NCI-H2171 (cell line): ENCODE data around the gene DENND1B.

Experiments used
- DNase-seq: peaks from one replicate; lab custom pipeline; 2025; lab: John Stamatoyannopoulos, UW

DENND1B gene, protein sequence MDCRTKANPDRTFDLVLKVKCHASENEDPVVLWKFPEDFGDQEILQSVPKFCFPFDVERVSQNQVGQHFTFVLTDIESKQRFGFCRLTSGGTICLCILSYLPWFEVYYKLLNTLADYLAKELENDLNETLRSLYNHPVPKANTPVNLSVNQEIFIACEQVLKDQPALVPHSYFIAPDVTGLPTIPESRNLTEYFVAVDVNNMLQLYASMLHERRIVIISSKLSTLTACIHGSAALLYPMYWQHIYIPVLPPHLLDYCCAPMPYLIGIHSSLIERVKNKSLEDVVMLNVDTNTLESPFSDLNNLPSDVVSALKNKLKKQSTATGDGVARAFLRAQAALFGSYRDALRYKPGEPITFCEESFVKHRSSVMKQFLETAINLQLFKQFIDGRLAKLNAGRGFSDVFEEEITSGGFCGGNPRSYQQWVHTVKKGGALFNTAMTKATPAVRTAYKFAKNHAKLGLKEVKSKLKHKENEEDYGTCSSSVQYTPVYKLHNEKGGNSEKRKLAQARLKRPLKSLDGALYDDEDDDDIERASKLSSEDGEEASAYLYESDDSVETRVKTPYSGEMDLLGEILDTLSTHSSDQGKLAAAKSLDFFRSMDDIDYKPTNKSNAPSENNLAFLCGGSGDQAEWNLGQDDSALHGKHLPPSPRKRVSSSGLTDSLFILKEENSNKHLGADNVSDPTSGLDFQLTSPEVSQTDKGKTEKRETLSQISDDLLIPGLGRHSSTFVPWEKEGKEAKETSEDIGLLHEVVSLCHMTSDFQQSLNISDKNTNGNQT

DNA sequence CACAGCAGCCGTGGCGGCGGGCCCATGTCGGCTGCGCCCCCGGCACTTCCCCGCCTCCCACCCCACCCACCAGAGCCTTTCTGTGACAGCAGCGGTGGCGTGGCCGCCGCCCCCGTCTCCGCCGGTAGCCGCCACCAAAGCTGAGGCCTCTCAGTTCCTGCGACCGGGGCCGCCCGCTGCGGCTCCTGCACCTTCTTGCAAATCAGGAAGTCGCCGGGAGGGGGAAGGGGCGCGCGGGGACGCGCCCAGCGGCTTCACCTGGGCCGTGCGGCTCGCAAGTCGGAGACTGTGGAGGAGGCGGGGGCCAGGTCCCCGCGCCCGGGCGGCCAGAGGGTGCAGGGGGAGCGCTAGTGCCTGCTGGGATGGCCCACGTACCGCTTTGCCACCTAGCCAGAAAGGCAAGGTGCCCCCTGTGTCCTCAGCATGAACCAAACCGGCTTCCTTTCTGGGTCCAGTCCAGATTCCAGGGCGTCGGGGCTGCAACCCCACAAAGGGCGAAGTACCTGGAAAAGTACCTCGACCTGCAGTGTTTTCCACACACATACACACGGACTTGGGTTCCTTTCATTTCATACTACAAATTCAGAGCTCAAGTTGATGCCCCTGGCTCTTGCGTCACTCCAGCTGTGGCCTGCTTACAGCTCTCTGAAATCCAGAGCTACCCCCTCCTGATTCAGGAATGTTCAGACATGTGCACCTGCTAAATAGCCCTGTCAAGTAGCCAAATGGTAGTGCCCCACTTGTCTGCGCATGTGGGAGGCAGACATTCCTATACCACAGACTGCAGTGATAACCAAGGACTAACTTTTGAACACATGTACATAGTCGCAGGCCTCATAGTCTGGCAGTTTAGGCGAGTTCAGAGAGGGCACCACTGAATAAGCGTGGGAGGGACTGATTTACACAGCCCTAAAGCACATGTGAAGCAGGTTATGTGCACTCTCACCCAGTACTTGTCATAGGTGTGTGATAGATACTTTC is at the start of gene DENND1B:
Gene DENND1B, minus strand, starts transcription at position 199 of the 981 bp plus-strand sequence. CDS start 325 bp downstream, outside the sequence.
- DNase-seq: peak; percentile 38

DNA sequence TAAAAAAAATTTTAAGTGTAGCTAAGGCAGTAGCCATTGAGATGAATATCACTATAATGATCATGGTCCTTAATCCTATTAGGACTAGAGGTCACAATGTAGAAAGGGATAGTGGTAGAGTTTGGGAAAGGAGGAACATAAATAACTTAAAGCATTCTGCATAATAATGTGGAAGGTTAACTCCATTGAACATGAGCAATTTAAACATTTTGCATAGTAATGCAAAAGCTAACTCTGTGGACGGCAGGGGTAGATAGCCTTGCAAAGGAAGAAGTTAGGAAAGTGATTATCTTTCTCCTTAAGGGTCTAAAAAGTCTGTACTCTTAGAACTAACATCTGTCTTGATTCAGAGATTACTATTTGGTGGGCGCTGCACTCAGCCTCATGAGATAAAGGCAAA is 39.0 kb upstream of the DENND1B start:
- DNase-seq: no peak

DNA sequence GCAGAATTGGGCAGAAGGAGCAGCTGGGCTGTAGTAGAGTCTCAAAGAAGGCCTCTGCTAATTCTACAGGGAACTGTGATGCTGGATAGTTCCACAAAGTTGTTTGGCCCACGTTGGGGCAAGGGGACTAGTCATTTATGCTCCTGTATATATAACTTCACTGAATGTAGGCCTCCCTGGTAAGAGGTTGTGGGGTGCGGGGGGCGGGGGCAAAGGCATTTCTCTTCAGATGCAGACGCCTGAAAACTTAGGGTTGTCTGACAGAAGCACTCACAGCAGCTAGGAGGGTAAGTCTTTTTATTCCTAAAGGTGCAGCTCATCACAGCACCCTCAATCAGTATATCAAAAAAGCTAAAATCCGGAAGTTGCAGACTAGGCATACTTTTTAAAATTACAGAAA is 38.5 kb upstream of the DENND1B start:
- DNase-seq: no peak

DNA sequence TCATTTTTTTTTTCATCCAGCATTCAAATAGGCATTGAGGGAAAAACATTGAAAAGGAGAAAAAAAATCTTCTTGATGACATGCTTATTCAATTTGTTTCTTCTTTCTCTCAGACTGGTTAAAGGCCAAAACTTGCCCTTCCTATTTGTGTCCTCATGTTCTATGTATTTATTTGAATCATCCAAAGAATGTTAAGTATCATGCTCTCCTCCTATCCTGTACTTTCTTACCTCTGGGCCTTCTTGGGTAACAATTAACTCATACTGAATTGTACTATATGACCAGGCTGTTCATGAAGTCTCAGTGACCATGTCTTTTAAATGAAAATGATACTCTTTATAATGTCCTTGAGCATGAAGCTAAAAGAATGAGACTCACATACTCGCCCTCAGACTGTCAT is 36.5 kb upstream of the DENND1B start:
- DNase-seq: no peak

DNA sequence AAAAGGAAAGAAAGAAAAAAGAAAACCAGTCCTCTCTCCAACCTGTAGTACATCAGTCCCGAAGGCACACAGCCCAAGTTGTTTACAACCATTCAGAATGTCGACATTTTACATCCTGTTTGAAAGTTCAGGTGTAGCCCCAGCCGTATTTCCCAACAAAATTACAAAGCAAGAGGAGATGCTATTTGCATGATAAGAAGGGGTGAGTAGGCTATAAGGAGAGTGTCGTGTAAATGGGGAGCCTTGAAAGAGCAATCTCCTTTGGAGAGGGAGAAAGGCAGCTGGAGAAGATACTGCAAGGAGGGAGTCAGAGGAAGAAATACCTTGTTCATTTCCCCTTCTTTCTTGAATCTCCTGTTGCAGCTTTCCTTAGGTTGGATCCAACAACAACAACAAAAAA is 35.5 kb upstream of the DENND1B start:
- no peak for DNase-seq

DNA sequence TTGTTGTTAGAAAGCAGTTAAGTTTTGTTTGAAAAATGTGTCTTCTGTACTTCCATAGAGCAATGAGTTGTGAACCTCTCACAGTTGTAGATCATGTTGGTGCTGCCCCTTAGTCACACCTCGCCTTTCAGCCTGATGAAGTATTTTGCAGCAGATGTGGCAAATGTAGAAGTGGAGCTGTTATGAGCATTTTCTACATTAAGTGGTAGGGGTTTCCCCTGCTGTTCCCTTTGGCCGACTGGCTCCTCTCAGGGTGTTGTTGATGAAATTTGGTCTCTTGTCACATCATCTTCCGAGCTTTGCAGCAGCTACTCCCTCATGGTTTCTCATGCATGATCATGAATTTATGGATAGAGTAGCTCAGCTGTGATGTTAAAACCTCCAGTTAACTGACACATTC is 33.6 kb upstream of the DENND1B start:
- peak; percentile 3 for DNase-seq

DNA sequence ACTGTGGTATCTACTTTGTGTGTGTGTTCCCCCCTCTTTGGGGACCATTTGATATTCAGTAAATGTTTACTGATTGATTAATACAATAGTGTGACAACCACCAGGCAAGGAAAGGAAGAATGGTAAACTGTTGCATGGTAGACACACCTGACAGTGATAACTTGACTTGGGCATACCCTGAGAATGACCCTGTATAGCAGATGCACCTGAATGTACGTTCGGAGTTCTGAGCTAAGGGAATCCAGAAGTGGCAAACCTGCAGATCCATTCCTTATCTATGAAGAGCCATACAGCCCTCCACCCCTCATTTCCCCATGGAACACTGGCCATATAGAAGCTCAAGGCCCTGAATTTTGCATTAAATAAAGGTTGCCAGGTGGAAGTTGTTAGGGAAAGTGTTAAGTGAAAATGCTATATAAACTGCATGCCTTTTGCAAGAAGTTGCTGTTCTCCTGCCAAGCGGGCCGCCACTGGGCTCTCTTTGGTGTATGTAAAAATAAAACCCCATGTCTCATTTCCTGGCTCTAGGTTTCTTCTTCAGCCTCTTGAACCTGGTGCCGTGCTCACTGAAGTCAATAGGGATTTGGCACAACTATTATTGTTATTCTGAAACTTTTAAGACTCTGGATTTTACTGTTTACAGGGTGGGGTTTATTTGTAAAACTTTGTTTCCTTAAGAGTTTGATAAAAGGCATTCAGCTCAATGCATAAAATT is 32.6 kb upstream of the DENND1B start:
- DNase-seq: no peak

DNA sequence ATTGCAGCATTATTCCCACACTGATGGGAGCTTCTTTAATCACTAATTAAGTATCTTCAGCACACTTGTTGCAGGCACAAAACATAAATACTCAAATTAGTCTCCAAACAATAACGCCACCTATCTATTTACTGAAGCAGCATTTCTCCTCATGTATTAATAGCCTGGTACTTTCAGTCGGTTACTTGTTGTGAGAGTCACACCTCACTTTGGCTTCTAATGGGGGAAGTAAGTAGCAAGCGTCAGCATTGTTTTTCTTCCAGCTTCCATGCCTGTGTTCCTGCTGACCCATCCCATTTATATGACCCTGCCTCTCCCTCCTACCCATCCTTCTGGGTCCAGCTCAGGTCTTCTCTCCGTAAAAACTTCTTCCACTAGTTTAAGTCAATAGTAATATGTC is 31.9 kb upstream of the DENND1B start:
- no peak for DNase-seq

DNA sequence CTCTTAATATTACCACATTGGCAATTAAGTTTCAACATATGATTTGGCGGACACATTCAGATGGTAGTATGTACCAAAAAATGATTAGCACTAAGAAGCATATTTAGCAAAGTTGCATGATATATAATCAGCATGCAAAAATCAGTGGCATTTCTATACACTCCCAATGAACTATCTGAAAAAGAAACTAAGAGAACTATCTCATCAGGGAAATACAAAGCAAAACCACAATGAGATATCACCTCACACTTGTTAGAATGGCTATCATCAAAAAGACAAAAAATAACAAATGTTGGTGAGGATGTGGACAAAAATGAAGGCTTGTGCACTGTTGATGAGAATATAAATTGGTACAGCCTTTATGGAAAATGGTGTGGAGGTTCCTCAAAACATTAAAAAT is 31.4 kb upstream of the DENND1B start:
- no peak for DNase-seq

DNA sequence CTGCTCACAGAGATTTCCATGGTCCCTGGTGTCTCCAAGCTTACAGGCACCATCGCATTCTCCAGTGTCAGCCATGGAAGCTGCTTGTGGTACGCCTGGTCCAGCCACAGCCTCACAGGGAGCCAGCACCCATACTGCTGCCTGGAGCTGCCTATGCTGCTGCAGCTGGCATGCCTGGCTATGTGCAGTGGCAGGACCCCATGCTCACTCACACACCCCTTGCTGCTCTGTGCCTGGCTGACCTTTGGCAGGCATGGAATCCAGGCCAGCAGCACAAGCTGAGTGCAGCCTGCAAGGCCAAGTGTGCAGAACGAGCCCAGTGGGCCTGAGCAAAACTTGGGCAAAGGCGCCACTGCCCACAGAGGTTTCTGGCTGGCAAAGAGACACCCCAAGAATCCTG is 26.4 kb upstream of the DENND1B start:
- no peak for DNase-seq

DNA sequence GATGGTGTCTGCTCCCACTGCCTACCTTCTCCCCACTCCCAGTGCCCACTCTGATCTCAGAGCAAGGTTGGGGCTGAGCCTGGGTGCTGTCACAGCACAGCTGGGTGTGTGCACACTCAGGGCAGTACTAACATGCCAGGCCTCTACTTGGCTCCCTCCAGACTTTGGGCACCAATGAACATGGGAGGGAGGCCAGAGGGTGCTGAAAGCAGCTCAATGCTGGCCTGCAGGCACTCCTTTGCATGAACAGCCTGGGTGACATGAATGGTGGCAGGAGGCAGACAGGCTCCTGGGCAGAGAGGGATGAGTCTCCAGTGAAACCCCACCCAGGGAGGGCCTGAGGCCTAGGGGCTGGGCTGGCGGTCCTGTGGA is 25.8 kb upstream of the DENND1B start:
- no peak for DNase-seq

DNA sequence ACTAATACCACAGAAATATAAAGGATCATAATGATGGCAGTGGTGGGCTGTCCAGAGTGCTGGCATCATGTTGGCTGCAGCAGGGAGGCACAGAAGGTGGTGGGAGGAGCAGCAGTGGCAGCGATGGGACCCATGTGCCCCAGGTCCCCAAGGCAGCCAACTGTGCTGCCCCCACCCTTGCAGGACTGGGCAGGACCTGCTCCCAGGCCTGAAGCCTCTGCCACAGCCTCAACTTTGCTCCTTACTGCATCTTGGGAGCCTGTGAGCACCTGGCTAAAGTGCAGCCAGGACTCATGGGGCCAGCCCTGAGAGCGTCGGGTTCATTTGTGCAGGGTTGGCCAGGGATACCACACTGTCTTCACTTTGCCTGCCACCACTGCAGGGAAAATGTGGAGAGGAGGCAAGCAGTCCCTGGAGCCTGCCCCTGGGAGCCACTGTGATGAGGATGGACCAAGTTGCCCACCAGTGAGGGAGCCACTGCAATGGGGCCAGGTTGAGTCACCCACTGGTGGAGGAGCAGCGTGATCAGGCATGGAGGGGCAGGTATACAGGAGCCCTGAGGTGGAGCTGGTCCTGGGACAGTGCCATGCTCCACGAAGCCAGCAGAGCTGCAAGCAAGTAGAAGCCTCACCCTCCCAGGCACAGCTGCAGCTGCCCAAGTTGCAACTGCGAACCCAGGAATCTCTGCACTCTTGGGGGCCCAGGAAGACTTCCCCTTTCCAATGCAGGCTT is 25.3 kb upstream of the DENND1B start:
- DNase-seq: no peak

DNA sequence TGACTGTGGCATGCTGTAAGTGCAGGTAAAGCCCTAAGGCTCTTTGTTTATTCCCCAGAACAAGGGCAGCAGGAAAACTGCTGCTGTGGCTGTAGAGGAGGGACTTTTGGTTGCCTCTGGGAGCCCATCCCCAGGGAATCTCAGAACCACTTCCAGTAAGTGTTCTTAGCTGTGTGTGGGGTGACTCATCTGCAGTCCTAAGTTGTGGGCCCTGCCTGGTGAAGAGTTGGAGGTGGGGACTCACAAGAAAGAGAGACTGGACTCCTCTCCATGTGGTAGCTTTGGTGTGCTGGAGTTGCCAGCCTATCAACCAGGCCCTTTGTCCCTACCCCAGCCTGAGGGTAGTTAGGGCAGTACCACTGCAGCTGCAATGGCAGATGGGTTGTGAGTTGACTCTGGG is 24.0 kb upstream of the DENND1B start:
- DNase-seq: no peak

DNA sequence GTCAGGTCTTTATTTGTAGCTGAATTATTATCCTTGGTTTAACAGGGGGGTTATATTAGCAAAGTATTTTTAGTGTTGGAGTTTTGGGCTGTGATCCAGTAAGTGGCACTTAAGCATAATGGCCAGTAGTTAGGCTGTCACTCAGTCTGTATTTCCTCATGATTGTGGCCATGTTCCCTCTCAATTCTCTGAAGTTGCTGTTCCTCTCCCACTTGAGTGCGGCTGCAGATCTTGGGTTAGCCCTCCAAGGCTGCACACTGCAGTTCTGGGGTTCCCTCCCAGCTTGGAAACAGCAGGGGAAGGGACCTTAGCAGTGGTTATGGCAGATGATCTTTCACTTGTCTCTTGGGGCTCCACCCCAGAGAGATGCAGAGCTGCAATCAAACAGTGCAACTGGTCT is 23.2 kb upstream of the DENND1B start:
- DNase-seq: no peak

DNA sequence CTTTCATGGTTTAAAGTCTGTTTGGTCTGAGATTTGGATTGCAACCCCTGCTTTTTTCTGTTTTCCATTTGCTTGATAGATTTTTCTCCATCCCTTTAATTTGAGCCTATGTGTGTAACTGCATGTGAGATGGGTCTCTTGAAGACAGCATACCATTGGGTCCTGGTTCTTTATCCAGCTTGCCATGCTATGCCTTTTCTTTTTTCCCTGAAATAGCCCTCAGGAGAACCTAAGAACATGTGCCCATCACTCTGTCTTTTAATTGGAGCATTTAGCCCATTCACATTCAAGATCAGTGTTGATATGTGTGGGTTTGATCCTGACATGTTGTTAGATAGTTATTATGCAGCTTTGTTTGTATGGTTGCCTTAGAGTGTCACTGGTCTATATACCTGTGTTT is 21.7 kb upstream of the DENND1B start:
- no peak for DNase-seq

DNA sequence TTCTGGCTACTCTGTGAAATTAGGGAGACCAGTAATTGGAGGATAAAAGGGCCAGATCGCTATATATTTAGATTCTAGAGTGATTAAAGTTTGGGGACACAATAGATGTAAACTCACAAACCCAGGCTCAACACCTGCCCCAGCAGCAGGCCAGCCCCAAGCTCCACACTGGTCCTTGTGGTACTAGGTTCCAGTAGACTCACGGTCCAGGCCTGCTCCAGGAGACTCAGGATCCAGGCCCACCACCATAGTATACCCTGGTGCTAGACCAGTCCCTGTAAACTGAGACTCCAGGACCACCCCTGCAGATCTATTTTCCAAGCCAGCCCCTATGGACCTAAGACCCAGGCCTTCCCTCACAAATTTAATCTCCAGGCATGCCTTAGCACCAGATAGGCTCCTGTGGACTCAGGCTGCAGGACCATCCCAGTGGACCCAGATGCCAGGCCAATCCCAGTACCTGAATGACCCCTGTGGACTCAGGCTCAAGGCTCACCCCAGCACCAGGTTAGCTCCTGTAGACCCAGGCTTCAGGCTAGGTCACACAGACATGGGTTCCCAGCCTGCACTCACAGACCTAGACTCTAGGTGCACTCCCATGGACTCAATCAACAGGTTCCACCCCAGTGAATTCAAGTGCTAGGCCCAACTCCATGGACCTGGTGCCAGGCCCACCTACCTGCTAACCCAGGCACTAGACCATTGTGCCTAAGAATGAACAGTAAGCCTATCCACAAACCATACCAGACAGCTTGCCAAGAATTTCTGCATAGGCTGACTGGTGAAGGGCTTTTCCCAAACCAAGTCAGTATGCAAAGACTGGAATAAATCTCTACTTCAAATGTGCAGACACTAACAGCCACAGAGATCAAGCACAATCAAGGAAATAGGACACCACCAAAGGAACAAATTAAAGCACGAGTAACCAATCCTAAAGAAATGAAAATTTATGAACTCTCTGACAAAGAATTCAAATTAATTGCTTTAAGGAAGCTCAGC is 13.8 kb upstream of the DENND1B start:
- no peak for DNase-seq

DNA sequence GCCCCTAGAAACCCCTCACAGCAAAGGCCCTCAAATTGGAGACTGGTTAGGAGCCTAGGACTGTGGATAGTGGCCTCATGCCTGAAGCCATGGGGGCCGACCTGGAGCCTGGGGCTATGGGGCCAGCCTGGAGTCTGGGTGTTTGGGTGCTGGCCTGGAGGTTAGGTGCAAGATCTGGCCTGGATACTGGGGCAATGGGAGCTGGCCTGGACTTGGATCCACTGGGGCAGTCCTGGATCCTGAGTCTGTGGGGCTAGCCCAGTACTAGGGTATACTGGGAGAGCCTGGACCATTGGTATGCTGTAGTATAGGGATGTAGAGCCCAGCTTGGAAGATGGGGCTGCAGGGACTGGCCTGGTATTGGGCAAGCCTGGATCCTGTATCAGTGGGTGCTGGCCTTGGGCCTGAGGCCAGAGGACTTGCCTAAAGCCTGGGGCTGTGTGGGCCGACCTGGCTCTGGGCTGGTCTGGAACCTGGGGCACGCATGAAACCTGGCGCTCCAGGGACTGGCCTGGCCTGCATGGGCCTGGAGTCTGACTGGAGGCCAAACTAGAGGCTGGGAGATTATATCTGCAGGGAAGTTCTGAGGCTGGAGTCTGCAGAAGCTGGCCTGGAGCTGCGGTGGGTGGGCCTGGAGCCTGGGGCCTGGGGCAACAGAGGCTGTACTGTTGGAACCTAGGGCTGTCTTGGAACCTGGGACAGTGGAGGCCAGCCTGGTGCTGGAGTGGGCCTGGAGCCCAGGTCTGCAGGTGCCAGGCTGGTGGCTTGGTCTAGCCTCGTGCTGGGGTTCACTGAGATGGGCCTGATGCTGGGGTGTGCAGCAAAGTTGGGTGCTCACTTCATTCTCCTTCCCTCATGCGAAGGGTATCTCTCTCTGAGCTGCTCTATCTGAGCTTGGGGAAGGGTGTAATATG is 12.6 kb upstream of the DENND1B start:
- no peak for DNase-seq

DNA sequence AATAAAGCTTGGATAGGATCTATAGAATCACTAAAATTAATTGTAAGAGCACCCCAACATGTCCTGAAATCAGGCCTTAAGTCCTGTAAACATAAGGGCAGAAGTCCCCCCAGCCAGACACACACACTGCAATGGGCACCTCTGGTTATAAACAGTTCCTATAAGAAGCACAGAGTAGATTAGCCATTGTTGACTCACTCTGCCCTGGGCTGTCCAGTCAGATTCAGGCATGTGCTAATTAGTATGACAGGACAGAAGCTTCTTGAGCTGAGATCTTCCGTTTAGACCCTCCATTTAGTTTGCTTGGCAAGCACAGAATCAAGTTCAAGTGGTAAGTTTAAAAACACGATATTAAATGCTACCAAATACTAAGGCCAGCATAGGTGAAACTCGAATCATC is 11.8 kb upstream of the DENND1B start:
- no peak for DNase-seq

DNA sequence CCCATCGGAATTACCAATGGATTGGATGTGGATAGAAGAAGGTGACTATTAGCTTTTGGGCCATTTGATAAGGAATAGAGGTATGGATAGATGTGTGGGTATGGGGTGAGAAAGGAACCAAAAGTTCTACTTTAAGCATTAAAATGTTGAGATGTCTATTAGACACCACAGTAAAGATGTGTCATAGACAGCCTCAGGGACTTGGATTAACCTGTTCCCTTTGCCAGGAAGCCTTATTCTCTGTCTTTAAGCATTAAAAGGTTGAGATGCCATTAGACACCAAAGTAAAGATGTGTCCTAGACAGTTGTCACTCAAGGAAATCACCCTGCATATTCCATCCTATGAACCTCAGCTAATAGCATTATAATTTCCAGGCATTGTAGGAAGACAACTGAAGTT is 11.0 kb upstream of the DENND1B start:
- DNase-seq: no peak
